Ovary (tissue), 3 donors: ENCODE data around the gene FMN1.

Experiments
- EP300 ChIP-seq: sonication (generic); formaldehyde crosslinking; IDR thresholded peaks from one replicate; pipeline ENCODE4 v1.6.1; 2017; ENCODE audit warnings: antibody characterized with exemption
- POLR2A ChIP-seq: fragments of 450-650 bp; IDR thresholded peaks from one replicate; pipeline ENCODE4 v1.6.1; 2017; ENCODE audit warnings: antibody characterized with exemption, mild to moderate bottlenecking, moderate library complexity
- TF ChIP-seq, protein P1 (sequence below), 3 donors: fragments of 450-650 bp in 2 of 3; fragments of 200-600 bp in 1 of 3; IDR thresholded peaks; one replicate each; pipeline versions ENCODE4 v1.5.1 to v1.8.0; 2016 to 2022; ENCODE audit warnings: antibody characterized with exemption in 3 of 3, mild to moderate bottlenecking in 1 of 3
- donor health status: DM: no; HTN: no; CAD: no.

DNA sequence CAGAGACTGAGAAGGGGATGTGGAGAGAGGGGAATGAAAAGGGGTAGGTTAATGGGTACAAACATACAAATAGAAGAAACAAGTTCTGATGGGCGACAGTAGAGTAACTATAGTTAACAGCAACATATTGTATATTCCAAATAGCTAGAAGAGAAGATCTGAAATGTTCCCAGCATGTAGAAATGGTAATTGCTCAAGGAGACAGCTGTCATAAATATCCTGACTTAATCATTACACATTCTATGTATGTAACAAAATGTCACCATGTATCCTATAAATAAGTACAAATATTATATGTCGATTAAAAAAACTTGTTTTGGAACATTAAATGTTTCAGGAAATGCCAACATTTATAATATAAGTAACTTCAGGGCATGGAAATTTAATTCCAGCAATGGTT is 23.3 kb downstream of the FMN1 start:
- TF ChIP-seq, protein P1, sequence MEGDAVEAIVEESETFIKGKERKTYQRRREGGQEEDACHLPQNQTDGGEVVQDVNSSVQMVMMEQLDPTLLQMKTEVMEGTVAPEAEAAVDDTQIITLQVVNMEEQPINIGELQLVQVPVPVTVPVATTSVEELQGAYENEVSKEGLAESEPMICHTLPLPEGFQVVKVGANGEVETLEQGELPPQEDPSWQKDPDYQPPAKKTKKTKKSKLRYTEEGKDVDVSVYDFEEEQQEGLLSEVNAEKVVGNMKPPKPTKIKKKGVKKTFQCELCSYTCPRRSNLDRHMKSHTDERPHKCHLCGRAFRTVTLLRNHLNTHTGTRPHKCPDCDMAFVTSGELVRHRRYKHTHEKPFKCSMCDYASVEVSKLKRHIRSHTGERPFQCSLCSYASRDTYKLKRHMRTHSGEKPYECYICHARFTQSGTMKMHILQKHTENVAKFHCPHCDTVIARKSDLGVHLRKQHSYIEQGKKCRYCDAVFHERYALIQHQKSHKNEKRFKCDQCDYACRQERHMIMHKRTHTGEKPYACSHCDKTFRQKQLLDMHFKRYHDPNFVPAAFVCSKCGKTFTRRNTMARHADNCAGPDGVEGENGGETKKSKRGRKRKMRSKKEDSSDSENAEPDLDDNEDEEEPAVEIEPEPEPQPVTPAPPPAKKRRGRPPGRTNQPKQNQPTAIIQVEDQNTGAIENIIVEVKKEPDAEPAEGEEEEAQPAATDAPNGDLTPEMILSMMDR (IDR thresholded peaks at IDR 0.05): no peak
- no peak for TF ChIP-seq POLR2A
- TF ChIP-seq EP300: no peak
